T follicular helper cell (primary cell): Measurements from ENCODE around the gene MEIG1.
A peak's percentile ranks its signal among the peaks of the same experiment; 100 is the strongest.
"Not testable (repeated sequence)": the region's sequence is repeated elsewhere in the genome, so short reads cannot be mapped to it uniquely, and the experiment has no call there.

Source experiments
- DNase-seq: peaks from one replicate; pipeline ENCODE4 v3.0.0-alpha.2; 2020; ENCODE audit warnings: low read depth

The MEIG1 gene

DNA sequence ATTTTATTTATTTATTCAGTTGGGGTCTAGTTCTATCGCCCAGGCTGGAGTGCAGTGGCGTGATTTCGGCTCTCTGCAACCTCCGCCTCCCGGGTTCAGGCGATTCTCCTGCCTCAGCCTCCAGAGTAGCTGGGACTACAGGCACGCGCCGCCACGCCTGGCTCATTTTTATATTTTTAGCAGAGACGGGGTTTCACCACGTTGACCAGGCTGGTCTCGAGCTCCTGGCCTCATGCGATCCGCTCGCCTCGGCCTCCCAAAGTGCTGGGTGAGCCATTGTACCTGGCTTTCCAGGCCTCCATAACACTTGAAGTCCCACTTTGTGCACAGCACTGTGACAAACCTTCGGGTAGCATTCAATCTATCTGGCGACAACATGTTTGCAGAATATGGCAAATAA is 4.3 kb upstream of the MEIG1 start:
- no peak for DNase-seq

DNA sequence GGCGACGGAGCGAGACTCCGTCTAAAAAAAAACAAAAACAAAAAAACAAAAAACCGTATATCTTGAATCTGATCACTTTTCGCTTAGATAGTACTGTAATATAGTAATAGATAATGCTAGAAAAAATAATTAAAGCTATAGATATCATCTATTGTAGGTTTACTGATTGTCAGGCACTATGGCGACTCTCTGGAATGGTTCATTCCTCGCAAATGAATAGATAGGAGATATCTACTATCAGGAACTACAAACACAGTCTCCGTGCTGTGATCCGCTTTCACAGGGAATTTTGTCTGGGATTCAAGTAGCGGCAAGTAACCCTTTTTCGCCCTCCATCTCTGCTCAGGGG is 342 bp upstream of the MEIG1 start:
- no peak for DNase-seq

DNA sequence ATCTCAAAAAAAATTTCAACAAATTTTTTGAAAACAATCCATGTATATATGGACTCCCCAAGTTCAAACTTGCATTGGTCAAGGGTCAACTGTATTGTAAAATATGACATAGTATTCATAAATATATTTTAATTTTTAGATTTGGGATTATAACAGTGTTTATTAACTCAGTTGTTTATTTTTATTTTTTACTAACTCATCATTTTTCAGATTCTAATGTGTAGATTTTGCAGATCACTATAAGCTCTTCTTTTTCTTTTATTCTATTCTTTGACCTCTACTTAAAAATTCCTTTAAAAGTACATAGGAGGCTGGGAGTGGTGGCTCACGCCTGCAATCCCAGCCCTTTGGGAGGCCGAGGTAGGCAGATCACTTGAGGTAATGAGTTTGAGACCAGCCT is 8.7 kb downstream of the MEIG1 start:
- DNase-seq = no peak

- DNase-seq = peak; percentile 27
Observed at GRCh38 chr10:14971867-14972448, 12.8 kb downstream of the MEIG1 start.

GRCh38 chr10:14974153-14974998 is 15.2 kb downstream of the MEIG1 start:
- DNase-seq = not testable (repeated sequence)

DNA sequence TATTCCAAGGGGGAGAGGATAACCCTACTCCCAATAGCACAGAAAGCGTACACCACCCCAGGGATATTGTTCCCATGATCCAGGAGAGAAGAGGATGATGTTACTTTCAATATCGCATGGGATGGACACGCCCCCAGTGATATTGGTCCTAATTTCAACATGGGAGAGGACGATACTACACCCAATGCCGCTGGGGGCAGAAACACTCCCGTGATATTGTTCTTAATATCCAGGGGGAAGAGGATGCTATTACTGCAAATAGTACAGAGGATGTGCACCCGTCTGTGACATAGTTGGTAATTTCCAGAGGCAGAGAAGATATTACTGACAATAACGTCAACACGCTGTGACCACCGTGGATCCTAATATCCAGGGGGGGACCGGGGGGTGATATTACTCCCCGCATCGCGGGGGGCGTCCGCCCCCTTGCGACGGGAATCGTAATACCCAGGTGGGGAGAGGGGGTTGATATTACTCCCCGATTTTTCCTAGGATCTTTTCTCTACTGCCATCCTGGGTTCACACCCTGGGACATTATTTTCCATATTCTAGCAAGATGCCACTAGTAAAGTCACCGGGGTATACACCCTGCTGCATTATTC is 16.6 kb downstream of the MEIG1 start:
- DNase-seq = no peak

GRCh38 chr10:14982744-14983143 is 23.6 kb downstream of the MEIG1 start:
- no peak for DNase-seq

GRCh38 chr10:14989552-14989951 is 30.4 kb downstream of the MEIG1 start:
- not testable (repeated sequence) for DNase-seq

DNA sequence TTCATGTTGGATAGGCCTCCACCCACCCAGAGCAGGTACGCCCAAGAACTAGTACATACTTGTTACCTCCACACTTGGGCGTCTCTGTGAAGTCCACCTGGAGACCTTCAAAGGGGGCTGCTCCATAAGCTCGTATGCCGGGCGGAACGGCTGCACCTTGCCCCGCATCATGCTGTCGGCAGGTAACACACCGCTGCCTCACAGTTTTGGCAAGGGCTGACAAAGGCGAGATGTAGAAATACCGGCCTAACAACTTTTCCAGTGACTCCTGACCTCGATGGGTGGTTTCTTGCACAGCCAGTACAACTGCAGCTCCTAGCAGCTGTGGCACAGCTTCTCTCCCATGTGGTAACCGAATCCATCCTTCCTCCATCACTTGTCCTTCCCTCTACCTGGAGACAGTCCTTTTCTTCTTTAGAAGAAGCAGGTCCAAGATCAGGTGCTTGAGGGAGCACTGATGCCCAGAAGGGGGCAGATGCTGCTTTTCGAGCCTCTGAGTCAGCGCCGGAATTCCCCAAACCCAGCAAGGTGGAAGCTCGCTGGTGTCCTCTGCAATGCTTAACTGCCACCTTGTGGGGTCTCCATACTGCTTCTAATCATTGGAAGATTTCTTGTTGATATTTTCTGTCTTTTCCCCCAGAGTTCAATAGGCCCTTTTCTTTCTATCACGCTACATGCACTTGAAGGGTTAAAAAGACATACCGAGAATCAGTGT is 32.0 kb downstream of the MEIG1 start:
- not testable (repeated sequence) for DNase-seq

GRCh38 chr10:14992336-14992735 is 33.1 kb downstream of the MEIG1 start:
- not testable (repeated sequence) for DNase-seq

- DNase-seq = not testable (repeated sequence)
Observed at GRCh38 chr10:14993500-14994455, 34.6 kb downstream of the MEIG1 start.

- no peak for DNase-seq
Observed at GRCh38 chr10:14995964-14996565, 36.9 kb downstream of the MEIG1 start.

GRCh38 chr10:15013530-15013929 is 54.3 kb downstream of the MEIG1 start:
- DNase-seq = not testable (repeated sequence)

- no peak for DNase-seq
Observed at GRCh38 chr10:15015451-15015850, 56.3 kb downstream of the MEIG1 start.

DNA sequence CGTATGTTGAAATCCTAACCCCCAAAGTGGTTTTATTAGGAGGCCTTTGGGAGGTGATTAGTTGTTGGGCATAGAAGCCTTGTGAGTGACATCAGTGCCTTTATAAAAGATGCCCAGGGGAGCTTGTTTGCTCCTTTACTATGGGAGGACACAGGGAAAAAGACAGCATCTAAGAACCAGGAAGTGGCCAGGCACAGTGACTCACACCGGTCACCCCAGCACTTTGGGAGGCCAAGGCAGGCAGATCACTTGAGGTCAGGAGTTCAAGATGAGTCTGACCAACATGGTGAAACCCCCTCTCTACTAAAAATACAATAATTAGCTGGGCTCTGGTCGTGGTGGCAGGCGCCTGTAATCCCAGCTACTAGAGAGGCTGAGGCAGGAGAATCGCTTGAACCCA is 61.8 kb downstream of the MEIG1 start:
- not testable (repeated sequence) for DNase-seq
